OCI-LY1 (cell line): ENCODE results near the gene SMYD3.

ENCODE experiments used
- EZH2 ChIP-seq: fragments of 200-600 bp; sonication (generic), shearing (Covaris generic); IDR thresholded peaks from 2 replicates; pipeline ENCODE4 v1.8.0; 2017; ENCODE audit warnings: borderline replicate concordance, mixed run types, mild to moderate bottlenecking, antibody characterized with exemption, low read length, moderate library complexity, mixed read lengths
- TF ChIP-seq, protein P1 (sequence below): fragments of 200-600 bp; sonication (generic), shearing (Covaris generic); IDR thresholded peaks from 2 replicates; pipeline ENCODE4 v1.5.1; 2017; ENCODE audit warnings: mild to moderate bottlenecking, antibody characterized with exemption, low read length, moderate library complexity, mixed read lengths

DNA sequence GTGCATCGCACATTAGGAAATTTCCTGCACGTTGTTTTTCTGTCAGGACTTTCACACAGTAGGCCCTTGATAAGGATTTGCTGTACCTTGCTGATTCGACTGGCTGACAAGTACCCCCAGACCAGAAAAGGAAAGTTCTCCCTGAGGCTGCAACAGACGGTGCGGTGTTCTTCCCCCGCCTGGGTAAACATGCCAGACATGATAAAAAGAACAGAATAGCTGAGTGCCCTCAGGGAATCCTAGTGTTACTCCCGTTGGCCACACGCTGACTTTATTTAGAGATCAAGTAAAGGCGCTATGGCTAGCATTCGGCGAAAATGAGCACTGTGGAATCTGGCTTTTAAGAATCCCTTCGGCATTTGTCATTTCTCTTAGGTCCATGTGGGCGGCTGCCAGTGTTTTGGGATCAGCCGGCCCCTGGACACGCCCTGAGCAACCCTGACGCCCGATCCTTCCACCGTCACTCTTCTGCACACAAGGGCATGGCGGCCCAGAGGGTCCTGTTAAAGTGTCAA, 744.6 kb downstream of the SMYD3 start:
- TF ChIP-seq, protein P1, sequence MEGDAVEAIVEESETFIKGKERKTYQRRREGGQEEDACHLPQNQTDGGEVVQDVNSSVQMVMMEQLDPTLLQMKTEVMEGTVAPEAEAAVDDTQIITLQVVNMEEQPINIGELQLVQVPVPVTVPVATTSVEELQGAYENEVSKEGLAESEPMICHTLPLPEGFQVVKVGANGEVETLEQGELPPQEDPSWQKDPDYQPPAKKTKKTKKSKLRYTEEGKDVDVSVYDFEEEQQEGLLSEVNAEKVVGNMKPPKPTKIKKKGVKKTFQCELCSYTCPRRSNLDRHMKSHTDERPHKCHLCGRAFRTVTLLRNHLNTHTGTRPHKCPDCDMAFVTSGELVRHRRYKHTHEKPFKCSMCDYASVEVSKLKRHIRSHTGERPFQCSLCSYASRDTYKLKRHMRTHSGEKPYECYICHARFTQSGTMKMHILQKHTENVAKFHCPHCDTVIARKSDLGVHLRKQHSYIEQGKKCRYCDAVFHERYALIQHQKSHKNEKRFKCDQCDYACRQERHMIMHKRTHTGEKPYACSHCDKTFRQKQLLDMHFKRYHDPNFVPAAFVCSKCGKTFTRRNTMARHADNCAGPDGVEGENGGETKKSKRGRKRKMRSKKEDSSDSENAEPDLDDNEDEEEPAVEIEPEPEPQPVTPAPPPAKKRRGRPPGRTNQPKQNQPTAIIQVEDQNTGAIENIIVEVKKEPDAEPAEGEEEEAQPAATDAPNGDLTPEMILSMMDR = no peak
- TF ChIP-seq EZH2 = no peak
